Esophagus mucosa (tissue), 1 donor: Measurements from ENCODE around the gene TTC34. TPM values are rescaled to one million over a fixed set of nuclear protein-coding genes. Genes with fewer than 3 reads are reported as not detected.
"Not testable (repeated sequence)": the region's sequence is repeated elsewhere in the genome, so short reads cannot be mapped to it uniquely, and the experiment has no call there.

Experiments used
- ATAC-seq: fragments of 200-7000 bp; cut with Tn5 transposase; one replicate; pipeline ENCODE4 v1.9.1; 2020
- total RNA-seq: library from RNA; stranded (reverse); gene quantifications from one replicate; pipeline ENCODE4 v1.2.4, GENCODE V29; 2023
- donor health status: DM: yes; HTN: yes; CAD: no.

The TTC34 gene
- total RNA-seq, 1 donor from 2014 or later, result 0.08 TPM

- ATAC-seq, result no peak
Measured at GRCh38 chr1:2639607-2640521, 161.6 kb downstream of the TTC34 start.

DNA sequence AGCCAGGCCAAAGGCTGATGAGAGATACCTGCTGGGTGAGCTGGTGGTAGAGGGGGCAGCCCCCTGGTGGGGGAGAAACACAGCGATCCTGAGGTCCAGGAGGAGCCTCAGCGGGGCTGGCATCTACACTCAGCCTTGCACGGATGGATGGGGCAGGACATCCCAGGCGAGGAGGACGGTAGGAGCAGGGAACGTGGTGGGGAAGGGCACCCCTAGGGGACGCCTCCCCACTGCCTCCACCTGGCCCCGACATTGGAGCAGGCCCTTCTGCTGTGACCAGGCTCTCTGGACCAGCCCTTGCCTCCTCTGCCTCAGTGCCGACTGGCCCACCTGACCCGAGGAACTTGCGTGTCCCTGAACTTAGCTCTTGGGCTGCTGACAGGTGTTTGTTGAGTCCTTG is 162.3 kb downstream of the TTC34 start:
- ATAC-seq, result no peak

GRCh38 chr1:2638466-2639115 is 162.9 kb downstream of the TTC34 start:
- ATAC-seq, result no peak

- no peak for ATAC-seq
Measured at GRCh38 chr1:2637442-2638145, 163.9 kb downstream of the TTC34 start.

DNA sequence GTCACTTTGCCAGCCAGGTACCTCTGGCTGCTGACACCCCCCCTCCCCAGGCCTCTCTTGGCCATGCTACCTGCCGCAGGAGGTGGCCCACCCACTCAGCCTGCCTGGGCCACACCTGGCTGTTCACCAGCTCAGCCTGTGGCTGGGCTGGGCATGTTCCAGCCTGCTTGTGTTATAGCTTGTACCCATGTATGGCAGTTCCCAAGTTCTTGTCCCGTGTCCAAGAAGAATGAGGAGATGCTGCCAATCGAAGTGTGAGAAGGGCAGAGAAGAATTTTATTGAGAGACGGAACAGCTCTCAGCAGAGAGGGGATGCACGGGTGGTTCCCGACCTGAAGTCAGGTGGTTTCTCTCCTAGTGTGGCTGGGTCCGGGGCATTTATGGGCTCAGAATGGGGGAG is 164.8 kb downstream of the TTC34 start:
- ATAC-seq, result peak; percentile 43

DNA sequence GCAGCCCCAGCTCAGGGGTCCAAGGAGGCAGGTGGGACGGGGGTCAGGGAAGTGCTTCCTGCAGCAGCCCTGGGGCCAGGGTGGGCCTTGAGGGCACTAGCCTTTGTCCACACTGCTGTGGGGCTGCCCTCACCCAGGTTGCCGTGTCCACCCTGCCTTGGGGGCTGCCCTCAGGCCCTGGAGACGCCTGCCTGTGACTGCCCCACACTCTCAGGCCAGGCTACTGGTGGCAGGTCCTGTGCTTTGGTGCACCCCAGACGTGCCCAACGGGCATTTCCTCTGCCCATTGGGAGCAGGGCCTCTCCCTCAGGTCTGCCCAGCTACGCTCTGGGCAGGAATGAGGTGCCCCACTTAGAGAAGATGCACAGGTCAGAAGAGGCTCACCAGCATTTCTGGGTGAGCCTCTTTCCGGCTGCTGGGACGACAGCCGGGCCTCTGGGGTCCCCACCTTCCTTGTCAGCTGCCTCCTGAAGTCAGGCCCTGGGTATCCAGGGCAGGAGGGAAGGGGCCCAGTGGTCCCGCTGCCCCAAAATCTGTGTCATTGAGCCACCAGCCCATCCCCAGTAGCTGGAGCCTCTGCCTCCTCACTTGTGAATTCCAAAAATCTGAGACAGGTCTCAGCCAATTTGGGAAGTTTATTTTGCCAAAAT is 166.0 kb downstream of the TTC34 start:
- ATAC-seq, result no peak

- no peak for ATAC-seq
Measured at GRCh38 chr1:2633936-2634491, 167.5 kb downstream of the TTC34 start.

GRCh38 chr1:2633366-2633935 is 168.0 kb downstream of the TTC34 start:
- ATAC-seq, result no peak

GRCh38 chr1:2632561-2633361 is 168.7 kb downstream of the TTC34 start, which contains the start of gene MMEL1:
MMEL1 (minus strand) TSS chr1:2633016; CDS start chr1:2629484, 3,532 bp downstream.
- ATAC-seq, result no peak

- no peak for ATAC-seq
Measured at GRCh38 chr1:2632051-2632430, 169.5 kb downstream of the TTC34 start.

GRCh38 chr1:2631136-2632050 is 170.1 kb downstream of the TTC34 start:
- ATAC-seq, result no peak

- ATAC-seq, result no peak
Measured at GRCh38 chr1:2630498-2631135, 170.9 kb downstream of the TTC34 start.

DNA sequence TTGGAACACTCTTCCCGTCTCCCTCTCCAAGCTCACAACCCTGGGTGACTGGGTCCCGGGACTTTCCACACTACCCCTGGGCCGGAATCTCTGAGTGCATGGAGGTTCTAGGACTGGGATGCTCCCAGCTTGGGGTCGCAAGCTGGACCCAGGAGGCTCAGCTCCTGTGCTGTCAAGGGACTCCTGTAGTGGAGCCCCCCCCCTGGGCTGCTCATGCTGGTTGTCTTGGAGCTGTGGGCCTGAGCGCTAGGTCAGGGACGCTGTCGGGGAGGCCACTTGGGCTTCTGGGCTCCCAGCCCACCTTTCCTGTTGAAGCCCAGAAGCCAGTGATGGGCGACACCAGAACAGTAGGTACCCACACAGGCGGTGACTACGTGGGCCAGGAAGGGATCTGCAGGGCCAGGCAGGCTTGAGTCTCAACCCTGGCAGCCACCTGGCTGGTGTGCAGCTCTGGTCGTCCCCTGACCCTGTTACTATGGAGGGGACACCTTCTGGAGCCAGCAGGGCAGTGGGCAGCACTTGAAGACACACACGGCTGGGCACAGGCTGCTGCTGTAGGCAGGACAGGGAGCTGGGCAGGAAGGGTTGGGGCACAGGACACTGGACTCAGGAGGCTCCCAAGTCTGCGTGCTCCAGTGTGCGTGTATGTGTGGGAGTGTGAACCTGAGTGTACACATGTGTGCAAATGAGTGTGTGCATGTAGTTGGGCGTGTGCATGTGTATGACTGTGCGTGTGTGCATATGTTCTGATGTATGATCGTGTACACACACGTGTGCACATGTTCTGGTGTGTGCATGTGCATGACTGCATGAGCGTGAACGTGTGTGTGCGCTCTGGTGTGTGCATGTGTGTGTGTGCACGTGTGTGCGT is 171.6 kb downstream of the TTC34 start:
- ATAC-seq, result no peak

- no peak for ATAC-seq
Measured at GRCh38 chr1:2628933-2629626, 172.4 kb downstream of the TTC34 start.

GRCh38 chr1:2628191-2628932 is 173.1 kb downstream of the TTC34 start:
- peak; percentile 7 for ATAC-seq

DNA sequence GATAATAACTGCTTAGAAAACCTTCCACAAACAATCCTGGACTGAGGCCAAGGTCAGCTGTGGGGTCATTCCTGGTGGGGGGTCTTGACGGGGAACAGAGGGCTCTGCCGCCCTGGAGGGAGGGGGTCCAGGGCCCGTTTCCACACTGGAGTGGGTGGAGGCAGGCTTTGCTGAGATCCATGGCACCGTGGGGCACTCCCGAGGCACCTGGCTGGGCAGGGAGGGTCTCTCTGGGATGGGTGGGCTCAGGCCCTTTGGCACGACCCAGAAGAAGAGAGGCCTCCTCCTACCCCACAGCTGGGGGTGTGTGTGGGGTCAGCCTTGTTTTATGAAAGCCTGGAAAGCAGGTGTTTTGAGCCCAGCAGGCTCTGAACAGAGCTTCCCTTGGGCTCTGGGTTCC is 173.7 kb downstream of the TTC34 start:
- ATAC-seq, result no peak

DNA sequence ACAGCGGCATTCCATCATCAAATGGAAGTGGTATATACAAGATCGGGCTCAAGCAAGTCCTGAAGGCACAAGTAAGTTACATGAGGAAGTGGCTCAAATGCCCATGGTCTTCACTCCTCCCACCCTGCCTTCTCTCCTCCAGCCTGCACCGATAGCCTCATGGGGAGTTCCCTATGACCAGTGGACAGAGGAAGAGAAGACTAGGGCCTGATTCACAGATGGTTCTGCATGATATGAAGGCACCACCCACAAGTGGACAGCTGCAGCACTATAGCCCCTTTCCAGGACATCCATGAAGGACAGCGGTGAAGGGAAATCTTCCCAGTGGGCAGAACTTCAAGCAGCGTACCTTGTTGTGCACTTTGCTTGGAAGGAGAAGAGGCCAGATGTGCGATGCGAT is 175.7 kb downstream of the TTC34 start:
- not testable (repeated sequence) for ATAC-seq
